Measurements from ENCODE around the gene INVS. TPM values are rescaled to one million over a fixed set of nuclear protein-coding genes. Genes with fewer than 3 reads are reported as not detected.

The INVS gene
- total and polyA plus RNA-seq, 12 donors: 1.6 to 8.0 (median 5.5) TPM

GRCh38 chr9:100217536-100217935 lies 118.5 kb downstream of the INVS start:
- WGBS, 2 donors: 87 to 95% methylated on average over 2 of the region's 2 CpGs
- intact Hi-C loops (cut with DNase I): loop anchor here in 7 of 10 donors (5.0 to 10.0 kb wide), 6 partner anchors 103 to 953 kb away; partner anchors contain the start of gene NR4A3 (in 1 of the 7)
- TF ChIP-seq CTCF (IDR thresholded peaks at IDR 0.05): no peak
- no peak overlapping the region for H3K27ac ChIP-seq
- no peaks in the 10 kb centered on the region for H3K9me3 ChIP-seq
- peaks cover 0 to 12% (median 0%) of the 10 kb centered on the region in 9 donors for H3K4me1 ChIP-seq
- H3K36me3 ChIP-seq: peaks cover 0 to 6% (median 0%) of the 10 kb centered on the region in 9 donors
- no peak for ATAC-seq
- DNase-seq: no peak
- H3K27me3 ChIP-seq: no peaks in the 10 kb centered on the region
- H3K4me3 ChIP-seq: no peak overlapping the region

GRCh38 chr9:100219347-100219746 lies 120.3 kb downstream of the INVS start:
- Histone ChIP-seq H3K4me1 (peaks cover 0 to 13% (median 0%) of the 10 kb centered on the region in 9 donors), H3K36me3 (peaks cover 0 to 7% (median 0%) of the 10 kb centered on the region in 9 donors), H3K4me3 (no peak overlapping the region), H3K9me3 (no peaks in the 10 kb centered on the region), H3K27me3 (no peaks in the 10 kb centered on the region), H3K27ac (no peak overlapping the region)
- intact Hi-C loops (cut with DNase I): loop anchor here in 7 of 10 donors (5.0 to 10.0 kb wide), 6 partner anchors 105 to 955 kb away; partner anchors contain the start of gene NR4A3 (in 1 of the 7)
- 82 to 87% methylated on average over 1 of the region's 1 CpG for WGBS, 2 donors
- ATAC-seq (no peak), DNase-seq (no peak)
- TF ChIP-seq CTCF (IDR thresholded peaks at IDR 0.05): no peak

GRCh38 chr9:100220936-100221335 lies 121.9 kb downstream of the INVS start:
- no peak for TF ChIP-seq CTCF (IDR thresholded peaks at IDR 0.05)
- peaks cover 0 to 7% (median under 1%) of the 10 kb centered on the region in 9 donors for H3K36me3 ChIP-seq
- intact Hi-C loops (cut with DNase I): loop anchor here in 3 of 10 donors (5.0 kb wide), 2 partner anchors 189 to 194 kb away; no protein-coding TSS in a partner anchor
- no peak for ATAC-seq
- no peak overlapping the region for H3K27ac ChIP-seq
- H3K4me3 ChIP-seq: no peak overlapping the region
- WGBS, 2 donors: 88 to 97% methylated on average over 1 of the region's 1 CpG
- no peak for DNase-seq
- H3K9me3 ChIP-seq: no peaks in the 10 kb centered on the region
- H3K27me3 ChIP-seq: no peaks in the 10 kb centered on the region
- H3K4me1 ChIP-seq: peaks cover 0 to 13% (median 0%) of the 10 kb centered on the region in 9 donors

- Histone ChIP-seq H3K27ac (no peak overlapping the region), H3K9me3 (no peaks in the 10 kb centered on the region), H3K27me3 (no peaks in the 10 kb centered on the region), H3K4me3 (no peak overlapping the region), H3K36me3 (peaks cover 0 to 13% (median 5%) of the 10 kb centered on the region in 9 donors), H3K4me1 (peaks cover 0 to 13% (median 0%) of the 10 kb centered on the region in 9 donors)
- no peak for ATAC-seq
- 70 to 78% methylated on average over 1 of the region's 1 CpG for WGBS, 2 donors
- DNase-seq: no peak
- intact Hi-C loops (cut with DNase I): loop anchor here in 3 of 10 donors (5.0 kb wide), 2 partner anchors 189 to 194 kb away; no protein-coding TSS in a partner anchor
- TF ChIP-seq CTCF (IDR thresholded peaks at IDR 0.05): no peak
These were observed 122.5 kb downstream of the INVS start for GRCh38 chr9:100221538-100221937.

All from heart right ventricle (tissue), 16 donors.